Activated CD8-positive, alpha-beta memory T cell treated with anti-CD3 and anti-CD28 coated beads for 1 hour (primary cell): ENCODE data around the gene DPPA4.

Experiments
- DNase-seq, 2 donors: peaks; one replicate each; pipeline ENCODE4 v3.0.0-alpha.2; 2020; ENCODE audit warnings: low read depth in 1 of 2; ENCODE audit errors: extremely low read depth in 1 of 2

Gene DPPA4

GRCh38 chr3:109339714-109340648, 2.6 kb upstream of the DPPA4 start:
- DNase-seq = no peak

GRCh38 chr3:109339197-109339596, 1.9 kb upstream of the DPPA4 start:
- DNase-seq = no peak

DNA sequence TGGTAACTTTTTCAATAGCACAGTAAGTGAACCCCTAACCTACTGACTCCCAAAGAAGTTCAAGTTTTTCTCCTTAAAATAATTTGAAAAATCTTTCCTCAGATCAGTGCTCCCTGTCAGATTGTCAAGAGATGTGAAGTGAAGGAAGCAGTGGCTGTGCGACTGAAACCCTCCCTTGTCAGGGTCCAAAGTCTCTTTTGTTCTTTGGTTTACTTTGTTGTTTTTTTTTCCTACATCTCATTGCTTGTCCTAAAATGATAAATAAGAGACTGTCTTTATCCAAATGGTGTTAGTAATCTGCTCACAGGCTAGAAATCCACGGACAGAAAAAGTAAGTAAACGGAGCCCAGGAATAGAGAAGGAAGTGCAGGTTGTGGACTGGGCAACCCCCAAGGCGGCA, 976 bp upstream of the DPPA4 start:
- no peak for DNase-seq

DNA sequence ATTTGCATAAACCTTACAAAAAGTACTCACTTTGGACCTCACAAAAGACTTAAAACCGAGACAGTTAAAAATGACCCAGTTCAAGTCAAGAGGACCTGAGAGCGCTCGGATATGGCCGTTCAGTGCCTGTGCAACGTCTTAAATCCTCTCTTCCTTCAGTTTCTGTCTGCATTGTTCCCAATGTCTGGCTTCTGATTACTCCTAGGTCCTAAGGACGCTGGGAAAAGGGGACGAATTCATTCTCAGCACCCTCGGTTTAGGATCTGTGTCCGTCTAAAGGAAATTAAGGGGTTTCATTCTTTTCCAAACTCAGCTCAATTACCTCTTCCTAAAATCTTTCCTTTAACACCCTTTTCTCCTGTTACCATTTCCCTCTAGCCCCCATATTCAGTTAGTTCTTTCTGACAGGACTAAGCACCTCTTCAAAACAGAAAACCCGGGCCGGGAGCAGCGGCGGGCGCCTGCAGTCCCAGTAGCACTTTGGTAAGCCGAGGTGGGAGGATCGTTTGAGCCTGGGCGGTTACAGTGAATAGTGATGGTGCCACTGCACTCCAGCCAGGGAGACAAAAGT, 970 bp downstream of the DPPA4 start:
- no peak for DNase-seq

DNA sequence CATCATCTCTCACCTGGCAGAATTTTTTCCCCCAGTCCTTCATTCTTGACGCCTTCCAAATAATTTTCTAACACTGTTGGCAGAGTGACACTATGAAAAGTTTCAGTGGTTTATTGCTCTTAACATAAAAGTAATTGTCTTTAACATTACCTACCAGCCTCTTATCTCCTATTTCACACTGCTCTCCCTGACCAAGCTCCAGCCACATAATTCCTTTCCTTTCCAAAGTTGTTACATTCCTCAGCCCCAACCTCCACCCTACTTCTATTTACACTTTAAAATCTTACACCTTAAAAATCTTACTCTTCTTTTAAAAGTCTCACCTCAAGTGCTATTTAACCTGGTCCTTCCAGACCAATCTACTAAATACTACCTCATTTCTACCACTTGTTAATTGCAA, 2.8 kb downstream of the DPPA4 start:
- DNase-seq = no peak

GRCh38 chr3:109331692-109332091, 5.7 kb downstream of the DPPA4 start:
- DNase-seq = no peak

GRCh38 chr3:109330405-109330804, 6.9 kb downstream of the DPPA4 start:
- DNase-seq = no peak

DNA sequence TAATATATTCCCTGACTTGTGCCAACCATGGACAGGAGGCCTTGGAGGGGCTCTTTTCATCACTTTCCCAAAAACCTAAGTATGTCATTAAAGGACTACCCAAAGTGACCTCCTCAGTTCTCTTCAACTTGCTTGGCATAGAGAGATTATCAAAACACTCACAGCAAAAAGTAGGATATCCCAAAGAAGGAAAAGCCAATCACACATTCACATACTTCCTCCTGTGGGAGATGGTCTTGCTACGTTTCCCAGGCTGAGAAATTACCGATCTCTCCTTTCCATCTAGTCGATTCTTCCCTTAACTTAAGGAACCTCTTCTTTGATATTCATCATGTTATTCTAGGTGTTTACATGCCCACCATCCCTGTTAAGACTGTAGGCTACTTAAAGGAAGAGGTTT, 9.1 kb downstream of the DPPA4 start:
- no peak for DNase-seq

DNA sequence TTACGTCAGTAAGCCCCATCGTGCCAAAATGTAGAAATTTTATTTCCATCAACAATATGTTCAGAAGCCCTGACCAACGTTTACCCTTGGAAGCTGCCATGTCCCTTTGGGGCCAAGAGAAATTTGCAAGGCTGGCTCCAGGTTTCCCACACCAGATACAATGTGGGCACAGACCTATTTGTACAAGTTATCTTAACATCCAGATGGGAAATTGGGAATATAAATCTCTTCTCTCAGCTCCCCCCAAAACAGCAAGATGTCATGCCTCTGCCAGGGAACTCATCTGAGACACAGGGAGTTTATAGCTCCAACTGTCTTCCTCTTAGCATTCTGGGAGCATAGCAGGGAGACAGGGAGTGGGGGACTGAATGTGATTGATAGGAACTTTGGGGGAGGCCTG, 11.7 kb downstream of the DPPA4 start:
- DNase-seq = no peak

DNA sequence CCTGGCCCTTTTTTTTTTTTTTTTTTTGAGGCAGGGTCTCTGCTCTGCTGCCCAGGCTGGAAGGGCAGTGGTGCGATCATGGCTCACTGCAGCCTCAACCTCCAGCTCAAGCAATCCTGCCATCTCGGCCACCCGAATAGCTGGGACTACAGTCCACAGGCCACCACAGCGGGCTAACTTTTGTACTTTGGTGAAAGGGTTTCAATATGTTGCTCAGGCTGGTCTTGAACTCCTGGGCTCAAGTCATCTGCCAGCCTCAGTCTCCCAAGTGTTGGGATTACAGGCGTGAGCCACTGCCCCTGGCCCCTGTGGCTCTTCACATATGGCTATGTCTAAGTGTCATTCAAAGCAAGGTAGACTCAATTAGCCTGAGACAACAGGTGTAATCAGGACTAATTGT, 12.2 kb downstream of the DPPA4 start:
- no peak for DNase-seq

- no peak for DNase-seq
These were observed 21.1 kb downstream of the DPPA4 start, which contains the start of gene DPPA2 for GRCh38 chr3:109316162-109316730. Gene DPPA2, minus strand, starts transcription at chr3:109316517. Its CDS starts 1,975 bp downstream, at chr3:109314542.

- DNase-seq = no peak
These were observed 24.3 kb downstream of the DPPA4 start for GRCh38 chr3:109313061-109313460.

DNA sequence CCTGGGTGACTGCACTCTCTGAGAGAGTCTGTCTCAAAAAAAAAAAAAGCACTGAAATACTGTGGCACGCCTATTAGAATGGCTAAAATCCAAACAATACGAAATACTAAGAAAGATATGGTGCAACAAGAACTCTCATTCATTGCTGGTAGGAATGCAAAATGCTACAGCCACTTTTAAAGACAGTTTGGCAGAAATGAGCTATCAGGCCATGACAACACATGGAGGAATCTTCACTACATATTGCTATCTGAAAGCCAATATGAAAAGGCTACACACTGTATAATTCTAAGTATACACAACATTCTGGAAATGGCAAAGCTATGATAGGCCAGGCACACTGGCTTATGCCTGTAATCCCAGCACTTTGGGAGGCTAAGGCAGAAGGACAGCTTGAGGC, 39.9 kb downstream of the DPPA4 start:
- no peak for DNase-seq

DNA sequence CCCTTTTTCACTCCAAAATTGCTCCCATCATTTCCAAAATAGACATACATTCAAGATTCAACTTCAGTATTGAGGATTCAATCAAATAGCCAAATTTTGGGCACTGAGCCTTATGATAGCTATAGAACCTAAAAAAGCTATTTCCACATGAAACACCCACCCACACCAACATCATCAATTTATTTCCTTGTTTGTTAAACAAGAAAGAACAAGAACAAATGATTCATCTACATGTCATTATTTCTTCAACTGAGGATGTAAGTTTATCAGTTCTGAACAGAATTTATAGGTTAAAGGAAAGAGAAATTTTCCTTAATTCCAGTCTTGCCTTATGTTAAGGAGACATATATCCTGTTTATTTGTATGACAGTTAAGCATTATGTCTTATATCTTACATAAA, 53.3 kb downstream of the DPPA4 start:
- no peak for DNase-seq

- no peak for DNase-seq
These were observed 58.8 kb downstream of the DPPA4 start for GRCh38 chr3:109278546-109278945.

- DNase-seq = no peak
These were observed 59.2 kb downstream of the DPPA4 start for GRCh38 chr3:109278141-109278540.
